Dedifferentiated amniotic fluid mesenchymal stem cell (primary cell): ENCODE measurements around the gene LMO2.

Experiments
- DNase-seq: peaks from one replicate; pipeline ENCODE4 v3.0.0-alpha.2; 2016; ENCODE audit errors: extremely low spot score

LMO2 gene

DNA sequence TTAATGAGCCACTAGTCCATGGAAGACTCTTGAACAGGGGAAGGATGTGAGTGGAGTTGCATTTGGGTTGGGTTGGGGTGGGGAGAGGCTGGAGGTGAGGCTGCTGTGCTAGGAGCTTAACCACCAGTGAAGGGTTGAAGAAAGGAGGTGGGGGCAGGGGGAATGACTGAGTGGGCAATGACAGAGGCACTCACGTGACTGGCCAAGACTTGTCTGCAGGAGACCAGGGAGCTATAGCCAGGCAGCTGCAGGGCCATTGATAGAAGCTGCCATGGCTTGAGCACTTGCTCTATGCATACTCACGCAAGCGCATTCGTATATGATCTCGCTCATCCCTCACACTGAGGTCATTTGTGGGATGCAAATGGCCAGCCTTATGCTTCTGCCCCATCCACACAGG is 4.0 kb downstream of the LMO2 start:
- no peak for DNase-seq

DNA sequence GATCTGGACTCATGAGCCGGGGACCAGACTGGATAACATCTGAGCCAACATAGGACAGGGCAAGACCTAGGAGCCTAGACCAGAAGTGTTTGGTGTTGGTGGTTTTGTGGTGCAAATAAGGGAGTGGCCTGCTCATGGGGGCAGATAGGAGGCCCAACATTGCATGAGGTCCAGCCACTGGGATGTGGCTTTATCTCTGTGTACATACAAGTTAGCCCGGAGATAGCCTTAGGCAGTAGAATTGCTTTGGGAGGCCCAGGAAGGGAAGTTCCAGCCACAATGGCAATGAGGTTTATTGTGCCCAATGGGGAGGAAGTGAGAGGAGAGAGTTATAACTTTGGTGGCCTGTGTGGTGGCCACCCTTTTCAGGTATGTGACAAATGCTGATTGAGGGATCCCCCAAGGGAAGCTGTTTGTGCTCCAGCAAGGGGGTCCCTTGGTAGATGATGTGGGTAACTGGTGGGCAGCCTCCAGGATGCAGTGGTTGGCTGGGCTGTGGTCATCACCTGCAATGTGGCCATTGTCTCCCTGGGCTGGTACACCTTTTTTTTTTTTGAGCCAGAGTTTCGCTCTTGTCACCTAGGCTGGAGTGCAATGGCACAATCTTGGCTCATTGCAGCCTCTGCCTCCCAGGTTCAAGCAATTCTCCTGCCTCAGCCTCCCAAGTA is 6.4 kb downstream of the LMO2 start:
- DNase-seq = no peak

GRCh38 chr11:33884601-33885000 is 7.3 kb downstream of the LMO2 start:
- DNase-seq = no peak

- DNase-seq = no peak
Observed at GRCh38 chr11:33884035-33884434, 7.8 kb downstream of the LMO2 start.

DNA sequence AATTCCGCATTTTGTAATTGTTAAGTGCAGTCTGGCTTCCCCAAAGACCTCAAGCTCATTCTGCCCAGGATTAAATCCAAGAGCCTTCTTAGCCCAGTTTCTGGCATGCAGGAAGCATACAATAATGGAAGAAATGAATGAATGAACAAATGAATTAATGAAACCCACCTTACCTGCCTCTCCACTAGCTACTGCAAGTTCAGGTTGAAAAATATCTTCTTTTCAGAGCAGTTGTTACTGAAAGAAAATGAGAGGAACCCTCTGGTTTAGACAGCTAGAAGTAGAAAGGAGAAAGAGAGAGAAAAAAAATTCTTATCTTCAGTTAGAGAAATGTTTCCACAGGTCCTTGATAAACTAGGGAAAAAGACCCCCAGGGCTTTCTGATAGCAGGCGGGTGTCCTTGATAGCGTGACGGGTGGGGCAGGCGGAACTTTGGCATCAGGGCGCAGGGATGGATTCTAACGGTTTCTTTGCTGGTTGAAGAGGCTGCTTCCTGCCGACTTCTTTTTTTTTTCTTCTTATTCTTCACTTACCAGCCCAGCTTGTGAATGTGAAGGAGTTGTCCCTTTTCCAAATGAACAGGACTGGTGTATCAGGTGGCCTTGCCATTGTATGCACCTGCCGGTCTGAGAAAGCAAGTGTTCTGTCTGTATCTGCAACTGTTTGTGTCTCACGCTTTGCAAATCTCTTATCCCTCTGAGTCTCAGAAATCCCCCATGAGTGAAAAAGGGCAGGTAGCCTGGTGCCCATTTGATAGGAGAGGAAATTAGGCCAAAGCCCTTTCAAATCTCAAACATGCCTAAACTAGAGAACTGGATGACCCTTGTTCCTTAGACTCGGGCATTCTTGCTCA is 10.0 kb downstream of the LMO2 start:
- DNase-seq = no peak

DNA sequence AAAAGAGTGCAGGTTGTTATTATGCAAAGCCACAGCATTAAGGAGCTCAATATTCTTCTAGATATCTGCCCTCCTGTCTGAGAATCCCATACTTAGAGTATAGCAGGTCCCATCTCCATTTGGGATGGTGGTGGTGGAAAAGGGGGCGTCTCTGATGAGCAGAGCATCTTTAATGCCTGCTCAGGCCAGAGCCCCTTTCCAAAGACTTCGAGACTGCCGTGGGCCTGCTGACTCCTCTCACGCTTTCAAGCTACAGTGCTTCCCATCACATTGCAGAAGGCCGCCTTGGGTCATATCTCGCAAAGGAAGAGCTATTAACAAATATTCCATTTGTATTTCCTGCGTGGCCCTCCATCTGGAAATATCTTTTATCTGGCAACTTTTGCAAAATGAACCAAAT is 10.9 kb downstream of the LMO2 start:
- no peak for DNase-seq

DNA sequence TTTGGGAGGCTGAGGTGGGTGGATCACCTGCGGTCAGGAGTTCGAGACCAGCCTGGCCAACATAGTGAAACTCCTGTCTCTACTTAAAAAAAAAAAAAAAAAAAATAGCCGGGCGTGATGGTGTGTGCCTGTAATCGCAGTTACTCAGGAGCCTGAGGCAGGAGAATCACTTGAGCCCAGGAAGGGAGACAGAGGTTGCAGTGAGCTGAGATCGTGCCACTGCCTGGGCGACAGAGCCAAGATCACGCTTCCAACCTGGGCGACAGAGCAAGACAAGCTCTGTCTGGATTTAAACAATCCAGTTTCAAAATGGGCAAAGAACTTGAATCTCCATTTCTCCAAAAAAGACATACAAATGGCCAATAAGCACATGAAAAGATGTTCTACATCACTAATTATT is 12.5 kb downstream of the LMO2 start:
- DNase-seq = no peak

- no peak for DNase-seq
Observed at GRCh38 chr11:33877038-33877437, 14.8 kb downstream of the LMO2 start.

- no peak for DNase-seq
Observed at GRCh38 chr11:33875621-33876294, 16.1 kb downstream of the LMO2 start.

GRCh38 chr11:33874910-33875490 is 16.9 kb downstream of the LMO2 start:
- no peak for DNase-seq

DNA sequence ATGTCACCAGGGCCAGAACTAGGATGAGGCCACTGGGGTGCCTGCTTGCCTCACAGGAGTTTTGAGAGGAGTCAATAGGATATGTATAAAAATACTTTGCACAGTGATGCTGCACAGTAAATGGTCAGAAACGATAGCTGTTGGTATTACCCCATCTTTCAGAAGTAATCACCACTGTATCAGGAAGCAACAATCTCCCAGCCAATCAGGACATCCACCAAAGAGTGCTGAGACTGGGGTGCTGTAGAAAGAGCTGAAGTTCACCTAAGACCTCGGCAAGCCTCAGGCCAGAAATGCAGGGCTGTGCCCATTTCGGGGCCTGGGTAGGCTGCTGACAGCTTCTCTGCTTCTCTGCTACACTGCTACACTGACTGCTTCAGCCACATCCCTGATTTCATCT is 17.4 kb downstream of the LMO2 start:
- DNase-seq = no peak

GRCh38 chr11:33869481-33870422 is 22.1 kb downstream of the LMO2 start:
- no peak for DNase-seq

- DNase-seq = no peak
Observed at GRCh38 chr11:33868647-33869461, 23.0 kb downstream of the LMO2 start.

GRCh38 chr11:33867996-33868646 is 23.8 kb downstream of the LMO2 start:
- DNase-seq = no peak

DNA sequence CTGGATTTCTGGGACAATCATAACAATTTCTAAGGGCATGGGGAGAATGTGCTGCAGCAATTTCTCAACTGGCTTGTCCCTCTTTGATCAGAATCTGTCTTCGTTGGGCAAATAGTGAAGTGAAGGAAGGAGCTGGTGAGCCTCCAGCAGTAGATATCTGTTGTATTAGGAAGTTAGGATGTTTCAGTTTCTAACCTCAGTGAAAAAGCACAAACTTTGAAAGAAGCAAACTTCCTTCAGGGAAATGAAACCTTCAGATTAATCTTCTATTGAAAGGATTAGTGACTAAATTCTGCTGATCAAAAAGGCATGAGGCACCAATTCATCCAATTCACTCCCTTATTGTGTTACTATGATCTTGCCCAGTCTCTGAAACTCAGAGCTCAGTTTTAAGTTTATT is 24.3 kb downstream of the LMO2 start:
- DNase-seq = no peak

- no peak for DNase-seq
Observed at GRCh38 chr11:33866936-33867335, 24.9 kb downstream of the LMO2 start.

- DNase-seq = no peak
Observed at GRCh38 chr11:33864479-33864878, 27.4 kb downstream of the LMO2 start.

- DNase-seq = no peak
Observed at GRCh38 chr11:33863418-33864172, 28.3 kb downstream of the LMO2 start.

DNA sequence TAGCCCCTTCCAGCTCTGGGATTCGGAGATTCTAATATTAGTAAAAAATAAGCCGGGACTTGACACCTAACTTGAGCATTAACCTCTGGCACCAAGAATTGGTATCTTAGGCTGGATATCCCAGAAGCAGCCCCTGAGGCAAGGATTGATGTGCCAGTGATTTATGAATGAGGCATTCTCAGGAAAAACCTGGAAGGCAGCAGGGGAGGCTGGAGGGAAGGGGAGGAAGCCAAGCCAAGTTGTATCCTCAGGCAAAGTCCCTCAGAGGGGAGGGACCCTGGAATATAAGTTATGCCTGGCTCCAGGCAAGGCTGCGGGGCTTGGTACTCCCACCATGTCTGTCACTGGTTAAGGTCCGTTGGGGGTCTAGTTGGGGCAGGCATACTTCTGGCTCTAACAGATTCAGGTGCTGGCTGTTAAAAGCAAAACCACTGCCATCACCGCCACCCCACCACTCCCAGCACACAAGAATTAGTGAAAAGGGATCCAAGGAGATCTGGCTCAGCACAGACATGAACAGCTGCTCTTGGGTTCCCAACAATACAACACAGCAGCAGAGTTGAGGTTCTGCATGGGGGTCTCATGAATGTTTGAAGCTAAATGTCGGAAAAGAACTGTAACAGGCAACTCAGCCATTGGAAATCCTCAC is 29.8 kb downstream of the LMO2 start:
- DNase-seq = no peak
